Mammary epithelial cell (primary cell): Measurements from ENCODE around the gene ST8SIA5.
A peak's percentile ranks its signal among the peaks of the same experiment; 100 is the strongest.

Experiments
- CTCF ChIP-seq, 2 donors: IDR thresholded peaks in 1 of 2; conservative IDR thresholded peaks in 1 of 2; 2 replicates each; pipeline ENCODE4 v1.5.1; 2011 to 2012; ENCODE audit warnings: inconsistent platforms in 2 of 2, low read length in 2 of 2, mild to moderate bottlenecking in 2 of 2, control low read depth in 1 of 2, low read depth in 1 of 2; ENCODE audit not compliant: insufficient read depth in 1 of 2; ENCODE audit errors: extremely low read depth in 1 of 2
- EZH2 ChIP-seq: IDR thresholded peaks from 2 replicates; pipeline ENCODE4 v1.6.1; 2012; ENCODE audit warnings: low read length, inconsistent platforms, borderline replicate concordance

- TF ChIP-seq CTCF (conservative IDR thresholded peaks at IDR 0.05 in 1 of 2, IDR thresholded peaks at IDR 0.05 in 1 of 2; ENCODE audit: extremely low read depth in 1 of 2, insufficient read depth in 1 of 2, low read depth in 1 of 2, low read length in 2 of 2) (no peak), EZH2 (peak; percentile 71)
Measured at GRCh38 chr18:46756025-46756558, 761 bp downstream of the ST8SIA5 start.
